ENCODE results near the gene SLC48A1.
A peak's percentile ranks its signal among the peaks of the same experiment; 100 is the strongest.

SLC48A1 gene

DNA sequence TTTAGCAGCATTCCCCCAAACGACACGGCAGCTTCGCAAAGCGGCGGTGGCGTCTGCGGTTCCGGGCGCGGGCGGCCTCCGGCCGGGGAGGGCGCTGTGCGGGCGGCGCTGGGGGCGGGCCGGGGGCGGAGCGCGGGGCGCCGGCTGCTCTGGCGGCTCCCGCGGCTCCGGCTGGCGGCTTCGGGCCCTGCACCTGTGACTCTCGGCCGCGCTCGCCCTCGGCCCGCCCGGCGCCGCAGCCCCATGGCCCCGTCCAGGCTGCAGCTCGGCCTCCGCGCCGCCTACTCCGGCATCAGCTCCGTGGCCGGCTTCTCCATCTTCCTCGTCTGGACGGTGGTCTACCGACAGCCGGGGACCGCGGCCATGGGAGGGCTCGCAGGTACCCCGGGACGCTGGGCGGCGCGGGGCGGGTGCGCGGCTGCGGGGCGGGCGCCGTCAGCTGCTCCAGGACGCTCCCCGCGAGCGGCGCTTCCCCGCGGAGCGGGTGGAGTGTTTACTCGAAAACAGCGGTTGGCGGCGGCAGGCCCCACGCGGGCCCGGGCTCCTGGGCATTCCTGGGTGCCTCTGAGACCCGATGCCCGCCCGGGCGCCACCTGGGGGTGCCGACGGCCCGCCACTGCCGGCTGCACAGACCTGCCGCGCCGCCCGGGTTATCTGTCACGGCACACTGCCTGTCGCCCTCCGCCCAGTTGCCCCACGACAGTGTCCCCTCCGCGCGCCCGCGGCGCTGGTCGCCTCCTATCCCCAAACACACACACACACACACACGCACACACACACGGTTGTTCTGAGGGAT lies at the start of gene SLC48A1:
Gene SLC48A1 (plus strand): TSS at position 177 of the 796 bp plus-strand sequence. CDS start 67 bp downstream, at position 244.
- peak; percentile 74 for DNase-seq (ENCODE audit: low spot score)

DNA sequence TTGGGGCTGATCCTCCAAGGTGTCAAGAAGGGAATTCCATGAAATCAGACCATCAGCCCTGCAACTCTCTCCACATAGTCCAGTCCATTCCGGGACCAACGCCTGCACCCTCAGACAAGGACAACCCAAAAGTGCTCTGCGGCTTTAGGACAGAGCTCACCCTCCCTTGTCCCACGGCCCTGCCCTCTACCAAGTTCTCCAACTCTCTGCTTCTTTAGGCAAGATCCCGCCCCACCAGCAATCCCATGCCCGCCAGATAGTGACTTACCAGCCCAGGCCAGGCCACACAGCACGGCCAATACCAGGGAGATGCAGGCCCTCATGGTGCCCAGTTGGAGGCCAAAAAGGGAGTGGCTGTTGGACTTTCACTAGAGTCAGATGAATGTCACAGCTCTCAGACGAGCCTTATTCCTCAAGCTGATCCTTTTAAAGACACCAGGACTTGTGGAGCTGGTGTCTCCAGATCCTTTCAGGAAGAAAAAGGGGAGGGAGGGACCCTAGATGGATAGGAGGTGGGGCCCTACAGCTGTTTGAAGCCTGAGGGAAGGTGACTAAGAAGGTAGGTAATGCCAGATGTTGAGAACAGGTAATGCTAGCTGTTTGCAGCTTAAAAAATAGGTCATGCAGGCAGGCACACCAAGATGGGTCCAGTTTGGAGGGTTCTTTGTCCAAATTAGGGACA lies 47.8 kb upstream of the SLC48A1 start, which contains the start of gene ENDOU:
Gene ENDOU (minus strand): TSS at position 400 of the 682 bp plus-strand sequence. CDS start 77 bp downstream, at position 323.
- DNase-seq (ENCODE audit: low spot score) = no peak

DNA sequence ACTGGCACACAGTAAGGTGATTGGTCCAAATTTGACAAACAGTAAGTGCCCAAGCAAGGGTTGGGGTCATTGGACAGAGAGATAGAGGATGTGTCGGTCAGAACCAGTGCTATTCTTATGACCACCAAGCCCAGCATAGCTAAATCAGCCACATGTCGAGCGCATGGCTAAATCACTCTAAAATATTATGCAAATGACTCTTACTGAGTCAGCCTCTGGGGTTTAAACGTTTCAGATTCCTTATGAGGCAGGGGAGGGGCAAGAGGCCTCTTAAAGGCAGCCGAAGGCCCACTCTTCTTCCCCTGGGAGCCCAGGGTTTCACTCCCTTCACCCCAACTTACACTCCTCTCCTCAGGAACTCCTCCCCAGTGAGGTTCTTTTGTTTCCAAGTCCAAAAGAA lies 47.1 kb upstream of the SLC48A1 start:
- peak; percentile 17 for DNase-seq (ENCODE audit: low spot score)

DNA sequence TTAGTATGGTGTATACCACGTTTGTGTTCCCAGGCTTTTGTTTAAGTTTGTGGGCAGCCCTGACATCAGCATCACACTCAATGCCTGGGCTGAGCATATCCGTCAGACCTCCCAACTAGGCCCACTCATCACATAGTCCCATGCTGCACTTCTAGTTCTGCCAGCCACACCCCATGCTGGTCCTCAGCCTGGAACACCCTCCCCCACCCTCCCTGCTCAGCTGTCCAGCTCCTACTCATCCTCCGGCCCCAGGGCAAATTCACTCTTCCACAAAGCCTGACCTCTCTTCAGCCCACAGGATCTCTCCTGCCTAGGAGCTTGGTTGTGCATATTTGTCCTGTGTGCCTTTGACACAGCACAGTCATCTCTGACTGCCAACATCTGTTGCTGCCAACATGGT lies 43.8 kb upstream of the SLC48A1 start:
- DNase-seq (ENCODE audit: low spot score) = no peak

DNA sequence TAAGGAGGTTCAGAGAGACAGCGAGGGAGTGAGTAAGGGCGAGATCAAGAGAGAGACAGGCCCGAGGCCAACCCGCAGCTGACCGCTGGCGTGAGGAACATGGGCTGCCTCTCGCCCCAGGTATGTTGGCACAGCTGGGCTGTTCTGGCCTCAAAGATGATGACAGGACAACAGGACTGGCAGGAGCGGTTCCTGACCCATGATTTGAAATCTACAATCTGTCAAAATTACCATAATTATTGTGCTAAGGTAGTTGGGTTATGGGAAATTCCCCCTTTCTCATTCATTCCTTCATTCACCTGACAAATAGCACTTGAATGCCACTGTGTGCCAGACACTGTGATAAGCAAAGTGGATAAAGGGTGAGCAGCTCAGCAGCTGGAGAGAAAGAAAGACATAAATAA lies 42.7 kb upstream of the SLC48A1 start:
- DNase-seq (ENCODE audit: low spot score) = no peak

DNA sequence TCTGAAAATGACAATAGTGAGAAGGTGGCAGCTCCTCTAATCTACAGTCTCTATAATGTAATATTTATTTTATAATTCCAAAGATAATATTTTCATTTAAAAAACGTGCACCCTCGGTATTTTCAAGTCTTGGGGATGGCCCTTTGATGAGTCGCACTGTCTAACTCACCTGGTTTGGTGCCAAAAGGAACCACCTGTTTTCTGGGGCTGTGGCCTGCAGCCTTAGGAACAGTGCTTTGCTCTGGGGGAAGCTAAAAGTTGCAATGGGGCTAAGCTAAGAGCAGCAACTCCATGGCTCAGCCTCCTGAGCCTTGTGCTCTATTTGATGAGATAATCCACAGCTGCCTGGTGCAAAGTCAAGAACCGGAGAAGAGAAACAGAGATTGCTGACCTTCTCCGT lies 41.3 kb upstream of the SLC48A1 start:
- no peak for DNase-seq (ENCODE audit: low spot score)

DNA sequence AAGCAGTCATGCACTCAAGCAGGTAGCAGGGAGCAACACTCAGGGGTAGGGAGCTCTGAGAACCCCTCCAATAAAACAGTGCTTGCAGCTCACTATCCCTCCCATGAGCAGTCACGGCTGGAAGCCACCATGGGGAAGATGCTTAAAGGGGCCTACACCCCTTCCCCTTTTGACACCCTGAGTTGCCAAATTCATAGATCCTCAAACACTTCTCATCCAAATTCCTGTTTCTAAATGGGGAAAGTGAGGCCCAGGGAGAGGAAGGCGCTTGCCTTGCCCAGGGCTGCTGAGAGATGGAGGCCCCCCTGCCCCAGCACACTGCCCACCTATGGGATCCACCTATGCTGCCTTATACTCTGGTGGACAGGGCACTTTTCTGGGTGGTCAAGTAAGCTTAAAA lies 40.5 kb upstream of the SLC48A1 start:
- no peak for DNase-seq (ENCODE audit: low spot score)

DNA sequence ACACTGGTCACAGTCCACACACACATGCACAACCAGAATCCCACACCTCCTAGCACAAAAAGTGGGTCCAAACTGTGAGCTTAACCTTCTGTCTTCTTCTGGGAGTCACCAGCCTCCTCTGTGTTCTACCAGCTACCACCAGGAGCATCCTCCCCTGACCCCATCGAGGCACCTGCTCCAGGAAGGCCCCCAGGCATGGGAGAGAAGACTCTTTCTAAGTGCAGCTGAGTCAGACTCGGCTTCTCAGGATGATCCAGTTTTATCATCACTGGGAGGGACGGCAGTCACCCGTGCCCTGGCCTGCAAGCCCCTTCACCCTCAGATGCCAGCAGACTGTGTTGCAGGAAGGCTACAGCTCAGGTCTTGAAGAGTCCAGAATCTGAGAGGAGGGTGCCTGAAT lies 39.9 kb upstream of the SLC48A1 start:
- no peak for DNase-seq (ENCODE audit: low spot score)

DNA sequence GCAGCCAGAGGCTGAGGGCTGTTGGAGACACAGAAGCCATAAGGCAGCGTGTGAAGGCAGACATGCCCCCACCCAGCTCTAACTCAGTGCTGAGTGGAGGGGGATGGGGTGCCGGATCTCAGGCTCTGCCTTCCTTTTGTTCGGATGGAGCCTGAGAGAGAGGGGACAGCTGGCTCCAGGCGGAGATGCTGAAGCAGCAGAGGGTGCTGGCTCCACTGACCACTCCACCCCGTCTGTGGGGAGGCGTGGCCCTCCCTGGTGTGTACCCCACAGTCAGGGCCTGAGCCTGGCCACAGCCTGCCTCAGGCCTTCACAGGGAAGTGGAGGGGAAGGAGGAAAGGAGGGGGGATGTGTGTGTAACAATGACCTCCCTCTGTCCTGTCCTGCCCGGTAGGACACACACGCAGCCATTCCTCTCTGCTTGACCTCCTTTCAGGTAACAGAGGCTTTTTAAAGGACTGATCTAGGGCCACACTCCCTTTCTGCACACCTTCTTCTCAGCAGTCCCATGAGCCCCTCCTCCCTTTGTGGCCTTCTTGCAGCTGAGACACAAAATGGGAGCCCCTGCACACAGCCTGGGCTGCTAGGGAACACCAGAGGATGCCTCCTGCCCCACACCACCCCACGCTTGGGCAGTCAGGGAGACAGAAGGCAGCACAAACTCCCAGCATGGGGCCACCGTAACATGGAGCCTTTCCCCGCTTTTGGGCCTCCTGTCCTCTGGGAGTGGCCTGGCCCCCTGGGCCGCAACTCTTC lies 38.1 kb upstream of the SLC48A1 start:
- DNase-seq (ENCODE audit: low spot score) = no peak

DNA sequence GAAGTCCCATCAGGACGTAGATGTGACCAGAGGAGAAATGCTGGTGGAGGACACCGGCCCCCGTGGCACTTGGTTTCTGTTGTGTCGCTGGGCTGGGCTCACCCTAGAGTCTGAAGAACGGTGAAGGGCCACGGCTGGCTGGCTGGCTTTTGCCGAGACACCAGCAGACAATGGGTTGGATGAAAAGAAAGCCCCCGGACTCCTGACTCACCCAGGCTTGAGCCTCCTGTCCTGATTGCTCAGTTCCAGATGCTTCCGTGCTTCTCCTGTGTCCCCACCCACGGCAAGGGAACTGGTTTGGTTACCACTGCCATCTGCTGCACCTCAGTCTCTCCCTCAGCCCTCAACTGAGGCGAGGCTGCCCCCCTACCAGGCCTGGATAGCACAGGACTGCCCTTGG lies 37.4 kb upstream of the SLC48A1 start:
- no peak for DNase-seq (ENCODE audit: low spot score)

DNA sequence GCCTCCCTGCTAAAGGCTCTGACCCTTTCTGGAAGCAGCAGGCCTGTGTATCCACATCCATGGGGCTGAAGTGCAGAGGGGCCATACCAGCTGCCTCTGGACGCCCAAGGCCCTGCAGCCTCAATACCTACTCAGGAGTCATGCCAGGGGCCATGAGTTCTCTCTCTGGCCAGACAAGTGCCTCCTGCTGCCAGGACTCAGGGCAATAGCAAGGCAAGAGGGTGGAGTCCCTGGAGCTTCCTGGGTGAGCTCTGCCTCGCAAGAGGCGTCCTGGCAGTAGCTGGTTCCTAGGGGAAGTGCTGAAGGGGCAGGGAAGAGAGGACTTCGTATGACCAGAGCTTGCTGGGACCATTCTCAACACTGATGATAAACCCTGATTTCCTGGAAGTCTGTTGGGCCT lies 36.8 kb upstream of the SLC48A1 start:
- DNase-seq (ENCODE audit: low spot score) = no peak

DNA sequence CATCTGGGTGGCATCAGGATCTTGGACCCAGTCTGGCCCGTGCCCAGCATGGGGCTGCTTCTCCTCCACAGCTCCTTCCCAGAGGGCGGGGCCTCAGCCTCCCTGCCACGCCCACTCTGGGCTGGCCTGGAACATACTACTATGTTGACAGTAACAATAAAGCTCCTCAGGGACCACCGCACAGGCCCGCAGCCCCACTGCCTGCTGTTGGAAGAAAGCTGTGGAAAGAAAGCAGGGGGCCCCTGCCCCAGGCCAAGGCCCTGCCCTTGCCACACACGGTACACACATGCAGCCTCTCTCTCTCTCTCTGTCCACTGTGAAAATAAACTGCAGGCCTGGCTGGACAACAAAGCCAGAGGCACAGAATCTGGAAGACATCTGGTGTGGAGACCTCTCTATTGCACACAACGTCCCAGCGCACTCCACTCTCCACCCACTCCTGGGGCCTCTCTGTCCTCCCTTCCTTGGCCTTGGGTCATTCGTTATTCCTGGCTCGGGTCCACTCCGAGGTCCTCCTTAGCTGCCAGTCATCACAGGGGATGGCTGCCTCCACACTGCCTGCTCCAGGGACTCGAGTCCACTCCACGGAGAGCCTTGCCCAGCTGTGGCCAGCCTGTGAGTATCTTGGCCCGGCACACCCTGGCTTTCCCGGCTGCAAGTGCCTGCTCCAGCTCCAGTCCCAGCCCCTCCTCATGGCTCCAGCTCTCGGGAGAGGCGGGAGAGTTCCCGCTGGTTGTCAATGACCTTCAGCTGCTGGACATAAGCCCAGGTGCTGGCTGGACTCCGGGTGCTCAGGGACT lies 36.0 kb upstream of the SLC48A1 start:
- no peak for DNase-seq (ENCODE audit: low spot score)

DNA sequence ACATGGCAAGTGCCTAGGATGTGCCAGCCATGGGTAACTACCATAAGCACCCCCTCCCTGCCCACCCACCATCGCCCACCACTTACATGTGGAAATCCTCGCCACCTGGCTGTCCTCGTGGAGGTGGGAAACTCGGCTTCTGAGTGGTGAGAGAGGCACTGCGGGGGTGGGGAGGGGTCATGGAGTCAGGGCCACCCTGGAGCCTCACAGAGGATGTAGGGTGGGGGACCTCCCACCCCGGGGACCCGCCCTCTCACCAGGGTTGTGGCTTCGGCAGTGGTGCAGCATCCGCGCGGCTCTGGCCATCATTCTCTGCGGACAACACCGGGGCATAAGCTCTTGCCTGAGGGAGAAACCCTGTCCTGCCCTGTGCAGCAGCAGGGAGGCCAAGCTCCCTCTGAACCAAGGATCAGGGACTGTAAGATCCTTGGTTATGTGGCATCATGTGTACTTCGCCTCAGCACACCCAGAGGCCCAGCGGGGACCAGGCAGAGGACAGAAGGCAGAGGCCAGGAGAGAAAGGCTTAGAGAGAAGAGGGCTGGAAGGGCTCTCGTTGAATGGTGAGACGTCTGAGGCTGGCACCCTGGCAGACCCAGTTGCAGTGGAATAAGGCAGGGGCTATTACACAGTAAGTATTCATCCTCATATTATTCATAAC lies 35.0 kb upstream of the SLC48A1 start:
- DNase-seq (ENCODE audit: low spot score) = no peak

DNA sequence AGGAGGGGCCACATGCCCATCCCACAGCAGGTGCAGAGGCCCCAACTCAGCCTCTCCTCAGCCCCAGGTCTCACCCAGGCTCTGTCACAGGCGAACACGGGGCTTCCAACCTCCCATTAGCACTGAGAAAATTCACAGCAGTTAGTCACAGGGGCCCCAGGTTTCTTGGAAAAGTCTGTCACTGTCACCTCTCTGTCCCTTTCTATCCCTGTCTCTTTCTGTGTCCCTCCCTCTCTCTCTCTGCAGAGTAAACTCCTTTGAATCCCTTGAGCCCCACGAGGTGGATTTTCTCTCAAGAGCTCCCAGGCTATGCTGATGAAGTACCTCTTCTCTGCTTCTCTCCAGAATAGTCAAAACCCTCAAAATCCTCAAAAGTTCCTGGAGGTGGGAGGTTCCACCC lies 33.7 kb upstream of the SLC48A1 start:
- no peak for DNase-seq (ENCODE audit: low spot score)

DNA sequence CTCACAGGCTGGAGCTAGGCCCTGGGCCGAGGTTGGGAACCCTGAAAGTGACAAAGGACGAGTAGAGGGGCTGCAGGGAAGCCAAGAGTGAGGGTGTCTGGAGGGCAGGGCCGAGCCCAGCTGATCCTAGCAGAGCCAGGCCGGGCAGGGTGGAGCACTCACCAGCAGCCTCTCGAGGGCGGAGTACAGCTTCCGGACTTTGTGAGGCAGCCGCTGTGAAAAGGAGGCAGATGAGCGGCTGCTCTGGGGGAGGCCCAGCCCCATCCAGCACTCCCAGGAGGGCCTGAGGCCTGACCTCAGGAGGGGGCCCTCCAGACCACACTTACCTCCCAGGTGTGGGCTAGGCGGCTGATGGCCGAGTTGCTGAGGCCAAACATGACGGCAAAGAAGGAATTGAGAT lies 33.1 kb upstream of the SLC48A1 start:
- DNase-seq (ENCODE audit: low spot score) = no peak

DNA sequence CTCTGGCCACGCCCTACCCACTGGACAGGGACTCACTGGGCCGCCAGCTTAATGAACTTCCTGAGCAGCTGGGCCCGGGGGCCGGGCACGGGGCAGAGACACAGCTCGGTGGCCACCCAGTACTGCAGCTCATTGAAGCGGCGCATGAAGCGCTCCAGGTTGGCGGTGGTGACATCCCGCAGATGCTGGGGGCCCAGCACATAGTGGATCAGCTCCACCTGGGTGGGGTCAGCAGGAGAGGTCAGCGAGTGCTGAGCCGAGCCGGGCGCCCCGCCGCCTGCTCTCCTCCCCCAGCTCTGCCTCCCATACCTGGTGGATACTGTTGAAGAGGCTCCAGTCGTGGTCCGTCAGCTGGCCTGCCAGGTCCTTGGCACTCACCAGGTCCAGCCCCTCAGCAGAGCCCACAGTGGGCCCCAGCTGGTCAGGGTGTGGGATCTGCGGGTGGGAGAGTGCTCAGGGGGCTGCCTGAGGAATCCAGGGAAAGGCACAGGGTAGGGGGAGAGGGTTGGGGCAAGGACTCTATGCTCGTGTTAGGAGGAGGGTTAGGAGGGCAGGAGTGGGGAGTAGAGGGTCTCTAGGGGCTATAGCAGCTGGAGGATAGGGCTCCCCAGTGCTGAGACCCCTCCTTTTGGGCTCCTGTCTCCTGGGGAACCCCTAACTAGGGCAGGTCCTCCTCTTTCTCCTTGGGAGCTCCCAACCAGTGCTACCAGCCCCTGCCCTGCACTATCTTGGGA lies 32.3 kb upstream of the SLC48A1 start:
- DNase-seq (ENCODE audit: low spot score) = no peak

DNA sequence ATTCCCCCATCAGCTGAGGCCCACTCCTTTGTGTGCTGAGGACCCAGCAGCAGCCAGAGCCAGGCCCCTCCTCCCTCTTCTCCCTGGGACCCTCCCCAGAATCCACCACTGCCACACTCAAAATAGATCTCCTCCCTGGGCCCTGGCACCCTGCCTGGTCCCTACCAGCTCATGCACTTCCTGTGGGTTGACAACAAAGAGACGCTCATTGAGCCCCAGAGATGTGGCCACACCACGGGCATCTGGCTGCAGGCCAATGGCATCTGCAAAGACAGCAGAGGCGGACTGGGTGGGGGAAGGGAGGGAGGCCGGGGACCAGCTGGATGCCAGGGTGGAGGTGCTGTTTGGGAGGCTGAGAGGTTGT lies 31.7 kb upstream of the SLC48A1 start:
- no peak for DNase-seq (ENCODE audit: low spot score)

DNA sequence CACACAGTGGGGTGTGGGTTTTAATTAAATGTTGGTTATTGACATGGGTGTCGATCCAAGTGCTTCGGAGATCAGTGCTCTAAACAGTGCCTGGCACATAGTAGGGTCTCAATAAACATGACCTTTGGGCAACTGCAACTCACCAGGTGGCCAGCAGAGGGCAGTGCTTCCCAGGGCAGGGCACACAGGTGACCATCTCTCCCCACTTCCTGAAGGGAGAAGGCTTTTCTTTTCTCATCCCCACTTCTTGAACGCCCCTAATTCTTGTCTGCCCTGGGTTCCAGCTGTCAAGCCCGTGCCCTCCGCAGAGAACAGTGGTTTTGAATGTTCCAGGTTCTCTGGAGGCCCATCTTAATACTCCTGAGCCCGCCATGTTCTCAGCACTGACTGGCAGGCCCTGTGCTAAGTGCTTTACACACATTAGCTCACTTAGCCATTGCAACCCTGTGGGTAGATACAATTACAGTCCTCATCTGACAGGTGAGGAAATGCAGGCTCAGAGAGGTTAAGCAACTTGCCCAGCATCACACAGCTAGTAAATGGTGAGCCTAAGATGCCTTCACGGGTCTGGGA lies 30.7 kb upstream of the SLC48A1 start:
- DNase-seq (ENCODE audit: low spot score) = peak; percentile 46

DNA sequence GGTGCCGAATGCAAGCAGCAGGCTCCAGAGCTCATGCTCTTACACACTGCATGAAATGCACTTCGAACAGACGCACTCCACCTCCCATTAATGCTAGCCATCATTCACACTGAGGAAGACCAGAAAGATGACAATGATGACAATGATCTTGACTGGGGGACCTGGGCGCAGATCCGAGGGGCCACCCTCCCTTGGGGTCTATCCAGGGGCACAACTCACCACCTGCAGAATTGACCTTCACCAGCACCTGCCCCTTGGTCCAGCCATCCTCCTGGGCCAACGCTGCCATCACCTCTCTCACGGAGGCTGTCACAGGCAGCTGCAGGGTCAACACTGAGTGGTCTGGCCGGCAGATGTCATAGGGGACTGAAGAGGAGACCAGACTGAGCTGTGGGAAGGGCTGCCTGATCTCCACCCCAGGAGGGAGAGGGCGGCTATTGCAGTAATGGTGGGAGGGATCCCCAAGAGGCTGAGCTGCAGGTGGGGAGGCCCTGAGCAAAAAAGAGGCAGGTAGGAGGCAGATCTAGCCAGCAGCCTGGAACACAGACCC lies 29.7 kb upstream of the SLC48A1 start:
- no peak for DNase-seq (ENCODE audit: low spot score)

DNA sequence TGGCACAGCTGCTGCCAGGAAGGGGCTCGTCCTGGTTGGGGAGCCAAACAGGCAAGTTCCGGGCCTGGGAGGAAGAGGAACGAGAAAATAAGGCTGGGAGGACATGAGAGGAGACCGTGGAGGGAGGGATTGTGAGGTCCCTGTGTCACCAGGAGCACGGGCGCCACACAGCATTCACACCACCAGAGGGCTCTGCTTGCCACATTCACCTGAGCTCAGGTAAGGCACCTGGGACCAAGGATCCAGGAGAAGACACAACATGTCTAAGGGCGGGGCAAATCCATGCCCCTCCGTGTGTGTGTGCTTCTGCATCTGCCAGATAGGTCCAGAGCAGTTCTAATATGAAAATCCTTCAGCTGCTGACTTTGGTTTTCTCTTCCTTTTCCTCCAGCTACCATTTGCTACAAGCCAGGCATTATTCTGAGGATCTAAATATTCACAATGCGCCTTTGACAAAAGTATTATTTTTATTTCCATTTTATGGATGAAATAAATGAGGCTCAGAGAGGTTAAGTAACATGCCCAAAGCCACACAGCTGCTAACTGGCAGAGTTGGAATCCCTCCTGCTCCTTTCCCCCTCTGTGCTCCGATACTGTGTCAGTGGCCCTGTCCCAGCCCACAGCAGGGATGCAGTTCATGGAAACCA lies 28.9 kb upstream of the SLC48A1 start:
- DNase-seq (ENCODE audit: low spot score) = no peak

Data from RKO (cell line).